ENCODE data around the gene DLG2.

DLG2 gene

DNA sequence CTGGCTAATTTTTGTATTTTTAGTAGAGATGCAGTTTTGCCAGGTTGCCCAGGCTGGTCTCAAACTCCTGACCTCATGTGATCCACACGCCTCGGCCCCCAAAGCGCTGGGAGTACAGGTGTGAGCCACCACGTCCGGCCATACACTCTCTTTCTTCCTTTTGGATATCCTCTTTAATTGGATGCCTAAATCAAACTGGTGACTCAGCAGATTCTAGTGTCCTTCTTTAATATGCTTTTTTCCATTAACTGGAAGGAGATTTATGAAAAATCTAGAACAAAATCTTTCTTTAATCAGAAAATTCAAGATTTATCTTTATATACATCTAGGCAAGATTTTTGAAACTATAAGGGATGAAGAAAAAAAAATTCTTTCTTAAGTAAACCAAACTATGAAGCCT lies 1371.7 kb downstream of the DLG2 start:
- no peak for DNase-seq (ENCODE audit: low read depth)

DNA sequence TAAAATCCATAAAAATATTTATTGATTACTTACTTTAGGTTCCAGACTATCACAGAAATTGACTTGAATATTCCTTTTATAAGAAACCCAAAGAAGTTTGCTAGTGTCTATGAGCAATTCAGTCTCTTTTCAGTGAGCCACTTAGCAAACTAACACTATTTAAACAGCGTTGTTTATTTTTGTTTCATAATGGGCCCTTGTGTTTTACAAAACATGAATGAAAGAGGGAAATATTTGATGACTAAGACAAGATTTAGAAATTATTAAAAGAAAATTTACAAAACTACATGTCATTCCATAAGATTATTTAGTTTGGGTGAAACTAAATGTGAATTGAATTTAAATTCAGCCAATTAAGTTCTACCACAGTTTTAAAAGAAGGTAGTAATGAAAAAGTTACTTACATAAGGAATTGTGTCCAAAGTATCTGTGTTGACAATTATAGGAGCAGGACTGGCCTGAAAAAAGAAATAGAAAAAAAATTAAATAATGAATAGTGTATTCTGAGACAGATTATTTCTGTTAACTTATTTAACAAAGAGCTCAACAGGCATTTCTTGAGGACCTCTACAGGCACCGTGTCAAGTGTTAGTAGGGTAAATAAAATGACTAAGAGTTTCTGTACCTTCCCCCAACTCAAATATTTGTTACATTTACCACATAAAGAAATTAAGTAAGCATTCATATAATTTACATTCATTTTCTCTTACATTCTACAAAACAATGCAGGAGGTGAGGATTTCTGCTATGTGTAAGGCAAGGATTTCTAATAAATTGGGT lies 1376.1 kb downstream of the DLG2 start:
- DNase-seq (ENCODE audit: low read depth): no peak

DNA sequence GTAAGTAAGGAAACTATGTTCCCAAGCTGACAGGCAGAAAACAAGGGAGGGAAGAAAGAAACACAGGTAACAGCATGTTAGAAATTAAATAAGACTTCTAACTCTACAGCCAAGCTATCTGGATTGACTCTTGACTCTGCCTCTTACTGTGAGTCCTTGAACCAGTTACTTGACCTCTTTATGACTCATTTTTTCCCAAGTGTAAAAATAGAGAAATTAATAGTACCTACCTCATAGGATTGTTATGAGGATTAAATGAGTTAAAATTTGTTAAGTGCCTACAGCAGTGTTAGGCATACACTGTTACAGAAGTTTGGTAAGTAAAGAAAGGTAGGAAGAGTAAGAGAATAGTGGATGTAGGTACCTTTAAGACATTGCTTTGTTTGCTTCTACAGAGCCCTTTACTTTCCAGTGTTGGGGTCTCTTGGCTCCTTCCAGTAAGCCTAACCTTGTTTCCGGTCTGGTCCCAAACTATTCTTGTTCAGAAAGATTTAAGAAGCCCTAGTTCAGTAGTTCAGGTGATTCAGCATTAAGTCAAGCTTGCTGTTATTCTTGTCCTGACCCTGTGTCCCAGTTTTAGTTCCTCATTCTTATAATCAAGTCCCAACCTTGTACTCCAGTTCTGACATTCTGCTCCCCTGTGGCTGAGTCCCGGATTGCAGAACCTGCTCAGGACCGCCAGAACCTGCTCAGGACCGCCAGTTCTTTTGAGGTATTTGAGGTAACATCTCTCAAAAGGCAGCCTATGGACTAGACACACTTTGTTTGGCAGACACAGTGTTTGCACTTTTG lies 1377.6 kb downstream of the DLG2 start:
- DNase-seq (ENCODE audit: low read depth): no peak

DNA sequence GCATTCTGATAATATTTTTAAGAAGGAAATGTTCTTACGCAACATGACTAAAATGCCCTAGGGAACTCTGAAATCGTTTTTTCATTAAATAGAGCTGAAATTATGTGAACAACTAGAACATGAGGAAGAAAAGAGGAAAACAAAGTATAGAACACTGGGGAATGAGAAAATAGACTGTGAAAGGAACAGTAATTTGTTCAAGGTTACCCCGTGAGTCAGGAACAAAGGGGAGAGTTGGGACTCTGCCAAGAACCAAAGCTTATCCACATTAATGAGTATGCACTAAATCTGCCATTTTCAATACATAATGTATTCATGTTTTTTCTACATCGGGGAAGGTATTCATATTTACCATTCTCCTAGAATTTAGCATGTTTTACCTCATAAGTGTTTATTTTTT lies 1379.2 kb downstream of the DLG2 start:
- DNase-seq (ENCODE audit: low read depth): peak; percentile 60

DNA sequence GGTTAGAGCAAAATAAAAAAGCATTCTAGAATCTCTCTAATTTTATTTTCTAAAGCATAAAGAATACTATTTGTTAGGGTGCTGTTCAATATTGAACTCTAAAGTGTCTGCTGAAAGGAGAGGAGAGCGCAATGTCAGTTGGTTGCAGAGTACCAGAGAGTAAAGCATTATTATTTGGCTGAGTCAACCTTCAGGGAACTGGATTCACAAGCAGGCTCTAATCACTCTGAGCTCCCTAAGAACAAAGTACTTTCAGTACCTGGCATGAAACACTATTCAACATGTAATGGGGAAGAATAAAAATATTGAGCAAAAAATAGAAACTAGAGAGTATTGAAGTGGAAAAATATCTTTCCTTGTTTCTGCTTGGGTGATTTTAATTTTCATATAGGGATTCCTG lies 1380.0 kb downstream of the DLG2 start:
- no peak for DNase-seq (ENCODE audit: low read depth)

DNA sequence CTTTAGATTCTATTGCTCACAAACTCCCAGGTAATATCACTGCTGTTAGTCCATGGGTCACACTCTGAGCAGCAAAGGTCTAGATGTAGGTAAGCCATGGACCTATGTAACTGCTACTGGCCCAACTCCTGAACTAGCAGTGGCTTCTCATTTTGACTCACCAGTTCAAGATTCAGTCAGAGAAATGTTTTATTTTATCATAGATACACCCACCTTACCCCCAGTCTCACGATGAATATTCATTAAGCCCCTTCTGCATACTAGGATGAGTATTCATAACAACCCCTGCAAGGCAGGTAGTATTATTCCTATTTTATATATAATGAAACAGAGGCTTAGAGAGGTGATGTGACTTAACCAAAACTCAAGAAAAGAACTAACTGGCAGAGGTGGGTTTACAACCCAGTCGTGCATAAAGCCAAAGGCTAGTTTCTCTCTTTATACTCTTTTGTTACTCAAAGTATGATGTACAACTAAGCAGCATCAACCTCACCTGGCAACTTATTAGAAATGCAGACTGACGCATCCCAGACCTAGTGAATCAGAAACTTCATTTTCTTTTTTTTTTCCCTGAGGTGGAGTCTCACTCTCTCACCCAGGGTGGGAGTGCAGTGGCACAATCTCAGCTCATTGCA lies 1383.4 kb downstream of the DLG2 start:
- no peak for DNase-seq (ENCODE audit: low read depth)

DNA sequence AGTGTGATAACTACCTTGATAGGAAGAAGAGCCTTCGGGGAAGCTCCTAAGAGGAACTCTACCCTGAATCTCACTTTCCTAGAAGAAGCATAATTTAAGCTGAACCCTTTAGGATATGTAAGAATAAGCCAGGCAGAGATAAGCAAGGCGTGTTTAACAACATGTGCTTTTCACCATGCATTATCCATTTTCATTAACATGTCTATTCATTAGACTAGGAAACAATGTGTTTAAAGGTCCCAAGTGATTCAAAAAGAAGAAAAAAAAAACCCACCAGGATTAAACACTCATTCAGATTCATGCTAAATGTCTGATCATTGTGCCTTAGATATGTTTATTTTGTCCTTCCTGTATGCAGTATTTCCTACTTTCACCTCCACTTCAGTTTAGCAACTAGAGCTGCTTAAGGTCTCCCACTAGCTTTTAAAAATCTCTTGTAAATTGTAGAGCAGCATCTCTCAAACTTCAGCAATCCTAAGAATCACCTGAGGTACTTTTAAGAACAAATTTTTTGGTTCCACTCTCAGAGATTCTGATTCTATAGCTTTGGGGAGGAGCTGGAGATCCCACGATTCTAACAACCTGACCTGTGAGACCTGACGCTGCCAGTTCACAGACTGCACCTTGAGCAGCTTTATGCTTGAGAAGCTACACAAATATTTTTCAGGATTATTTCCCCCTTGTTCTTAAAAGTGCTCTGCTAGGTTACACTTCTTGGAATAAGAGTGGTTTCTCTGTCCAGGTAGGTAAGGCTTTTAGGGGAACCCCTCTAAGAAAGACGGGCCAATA lies 1385.6 kb downstream of the DLG2 start:
- no peak for DNase-seq (ENCODE audit: low read depth)

DNA sequence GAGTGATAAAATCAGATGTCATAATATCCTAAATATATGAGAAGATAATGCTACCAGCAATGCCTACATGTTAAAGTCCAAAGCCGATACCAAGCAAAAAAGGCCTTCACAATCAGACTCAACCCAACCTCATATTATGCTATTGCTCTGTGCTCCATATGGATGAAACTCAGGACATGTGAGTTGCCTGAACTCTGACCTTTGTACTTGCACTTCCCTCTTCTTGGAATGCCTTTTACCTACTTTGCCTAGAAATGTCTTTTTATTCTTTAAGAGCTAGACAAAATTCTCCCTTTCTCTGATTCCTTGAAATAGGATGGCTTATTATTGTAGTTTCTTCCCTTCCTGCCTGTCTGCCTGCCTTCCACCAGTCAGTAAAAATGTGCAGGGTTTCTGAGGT lies 1386.3 kb downstream of the DLG2 start:
- no peak for DNase-seq (ENCODE audit: low read depth)

DNA sequence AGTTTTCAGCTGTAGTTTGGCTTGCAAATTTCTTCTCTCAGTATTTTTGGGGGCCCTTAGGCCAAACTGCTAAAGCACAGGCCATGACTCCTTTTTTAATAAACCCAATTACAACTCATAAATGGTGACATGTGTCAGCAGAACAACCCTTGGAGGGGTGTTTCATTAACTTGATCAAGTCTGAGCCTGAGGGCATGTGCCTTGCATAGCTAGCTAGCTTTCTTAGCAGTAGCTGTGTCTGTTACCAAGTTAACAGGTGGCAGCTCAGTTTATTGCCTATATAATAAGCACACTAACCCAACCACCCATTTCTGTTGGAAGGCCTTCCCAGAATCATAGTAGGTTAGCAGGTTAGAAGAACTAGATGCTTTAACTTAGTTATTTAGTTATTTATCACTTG lies 1390.7 kb downstream of the DLG2 start:
- no peak for DNase-seq (ENCODE audit: low read depth)

DNA sequence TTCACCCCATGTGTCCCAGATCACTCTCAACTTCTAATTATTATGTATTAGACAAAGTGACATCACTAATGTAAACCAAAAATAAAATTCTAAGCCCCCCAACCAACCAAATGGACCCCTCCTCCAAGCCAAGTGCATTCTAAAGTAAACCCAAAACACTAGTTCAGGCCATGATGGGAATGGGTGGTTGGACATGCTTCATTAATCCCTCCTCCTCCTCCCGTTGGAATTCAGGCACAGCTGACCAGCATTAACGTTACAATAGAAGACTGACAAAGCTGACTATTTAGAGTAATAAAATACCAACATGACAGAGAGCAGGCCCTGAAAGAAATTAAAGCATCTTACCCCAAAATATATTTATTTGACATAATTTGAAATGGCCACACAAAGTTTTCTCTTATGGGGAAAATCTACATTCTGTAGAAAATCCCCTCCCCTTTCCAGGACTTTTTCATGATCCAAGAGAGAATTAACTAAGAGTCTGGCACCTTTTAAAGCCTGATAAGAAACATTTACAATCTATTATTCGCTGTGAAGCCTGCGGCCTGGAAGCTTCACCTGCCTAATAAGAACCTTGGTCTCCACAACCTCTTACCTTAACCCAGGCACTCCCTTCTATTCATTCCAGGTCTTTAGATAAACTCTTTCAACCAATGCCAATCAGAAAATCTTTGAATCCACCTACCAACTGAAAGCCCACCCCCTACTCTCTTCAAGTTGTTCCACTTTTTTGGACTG lies 1392.5 kb downstream of the DLG2 start:
- DNase-seq (ENCODE audit: low read depth): no peak

DNA sequence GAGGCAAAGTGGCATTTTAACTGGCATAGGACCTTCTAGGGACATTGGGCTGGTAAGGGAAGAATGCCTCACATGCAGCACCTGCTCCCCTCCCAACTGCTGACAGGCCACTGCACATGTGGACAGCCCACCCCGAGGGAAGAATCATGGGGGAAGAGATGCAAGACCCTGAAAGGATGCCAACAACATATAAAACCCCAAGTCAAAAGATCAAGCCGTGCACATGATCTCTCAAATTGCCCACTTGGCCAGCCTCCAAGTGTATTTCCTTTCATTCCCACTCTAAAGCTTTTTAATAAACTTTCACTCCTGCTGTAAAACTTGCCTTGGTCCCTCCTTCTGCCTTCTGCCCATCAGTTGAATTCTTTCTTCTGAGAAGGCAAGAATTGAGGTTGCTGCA lies 1393.1 kb downstream of the DLG2 start:
- DNase-seq (ENCODE audit: low read depth): no peak

DNA sequence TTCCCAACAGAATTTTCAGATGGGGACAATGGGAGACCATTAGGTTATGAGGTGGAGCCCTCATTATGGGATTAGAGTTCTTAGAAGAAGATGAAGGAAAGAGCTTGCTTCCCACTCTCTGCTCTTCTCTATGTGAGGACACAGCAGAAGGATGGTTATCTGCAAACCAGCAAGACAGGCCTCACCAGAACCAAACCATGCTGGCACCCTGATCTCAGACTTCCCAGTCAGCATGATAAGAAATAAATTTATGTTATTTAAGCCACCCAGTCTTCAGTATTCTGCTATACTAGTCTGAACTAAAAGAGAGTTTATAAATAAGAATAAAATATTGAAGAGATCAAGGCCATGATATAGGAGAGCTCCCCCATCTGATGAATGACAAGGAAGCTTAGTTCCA lies 1394.6 kb downstream of the DLG2 start:
- no peak for DNase-seq (ENCODE audit: low read depth)

DNA sequence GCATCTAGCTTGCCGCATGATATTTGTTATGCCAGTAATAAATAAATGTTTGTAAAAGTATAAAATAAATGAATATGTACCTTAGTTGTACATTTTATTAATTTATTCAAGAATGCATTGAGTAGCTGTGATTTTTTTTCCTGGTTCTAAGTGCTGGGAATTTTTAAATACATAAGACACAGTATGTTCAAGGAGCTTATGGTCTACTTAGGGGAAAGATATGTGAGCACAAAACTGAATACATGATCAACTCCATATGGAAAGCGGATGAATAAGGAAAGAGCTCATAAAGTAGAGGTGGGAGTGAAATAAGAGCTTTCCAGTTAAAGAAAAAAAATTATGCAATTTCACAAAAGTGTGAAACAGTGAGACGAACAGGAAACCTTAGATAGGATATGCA lies 1396.7 kb downstream of the DLG2 start:
- DNase-seq (ENCODE audit: low read depth): no peak

DNA sequence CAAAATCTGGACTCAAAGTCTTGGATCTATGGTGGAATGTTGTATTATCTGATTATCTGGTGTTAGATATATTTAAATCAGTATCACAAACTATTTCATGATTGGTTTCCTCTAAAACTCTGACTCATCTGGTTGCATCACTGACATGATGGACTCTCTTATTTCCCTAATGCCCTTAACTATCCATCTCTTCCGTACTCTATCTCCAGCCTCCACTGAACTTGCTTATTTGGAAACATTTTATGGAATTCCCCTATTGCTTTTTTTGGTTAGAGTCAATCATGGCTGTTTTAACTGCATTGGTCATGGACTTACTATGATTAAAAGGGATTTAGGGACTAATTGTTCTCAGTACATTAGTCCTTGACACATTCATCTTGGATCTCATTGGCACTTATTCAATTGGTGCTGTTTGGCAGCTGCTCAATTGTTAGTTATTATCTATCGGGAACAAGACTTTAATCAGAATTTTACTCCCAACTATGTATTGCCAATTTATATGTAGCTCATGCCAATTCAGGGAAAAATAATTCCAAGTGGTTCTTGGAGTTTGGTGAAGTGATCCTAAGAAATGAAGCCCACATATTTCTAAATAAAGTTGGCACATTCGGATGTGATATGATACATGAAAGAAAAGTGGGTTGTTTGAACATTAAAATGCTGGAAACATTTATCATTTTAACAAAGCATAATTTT lies 1399.0 kb downstream of the DLG2 start:
- DNase-seq (ENCODE audit: low read depth): peak; percentile 31

DNA sequence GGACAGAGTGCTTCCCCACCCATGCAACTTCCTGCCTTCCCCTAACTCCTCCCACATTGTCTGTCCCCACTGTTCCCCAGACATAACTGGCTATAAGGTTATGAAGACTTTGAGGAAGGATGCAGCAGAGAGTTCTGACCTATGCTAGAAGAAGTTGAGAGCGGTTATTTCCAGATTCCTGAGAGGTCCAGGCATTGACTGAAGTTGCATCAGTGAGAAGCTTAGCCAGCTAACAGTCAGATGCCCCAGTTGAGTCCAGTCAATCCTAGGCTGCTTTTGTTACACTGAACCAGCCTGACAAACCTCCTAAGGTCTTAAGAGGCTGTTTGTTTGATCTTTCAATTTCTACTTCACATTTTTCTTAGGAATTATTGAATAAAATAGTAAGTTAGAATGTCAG lies 1403.1 kb downstream of the DLG2 start:
- no peak for DNase-seq (ENCODE audit: low read depth)

DNA sequence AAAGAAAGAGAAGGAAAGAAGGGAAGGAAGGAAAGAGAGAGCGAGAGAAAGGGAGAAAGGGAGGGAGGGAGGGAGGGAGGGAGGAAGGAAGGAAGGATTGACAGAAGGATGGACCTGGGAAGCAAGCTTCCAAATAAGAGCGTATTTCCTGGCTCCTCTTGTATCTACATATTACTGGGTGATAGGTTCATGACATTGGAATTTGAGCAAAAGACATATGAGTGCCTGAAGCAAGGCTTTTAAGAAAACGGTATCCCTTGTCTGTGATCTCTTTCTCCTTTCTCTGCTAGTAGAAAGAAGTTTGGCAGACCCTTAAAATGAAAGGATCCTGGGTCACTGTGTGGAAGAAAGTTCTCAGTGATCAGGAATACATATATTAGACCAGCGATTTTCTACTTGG lies 1408.8 kb downstream of the DLG2 start:
- no peak for DNase-seq (ENCODE audit: low read depth)

DNA sequence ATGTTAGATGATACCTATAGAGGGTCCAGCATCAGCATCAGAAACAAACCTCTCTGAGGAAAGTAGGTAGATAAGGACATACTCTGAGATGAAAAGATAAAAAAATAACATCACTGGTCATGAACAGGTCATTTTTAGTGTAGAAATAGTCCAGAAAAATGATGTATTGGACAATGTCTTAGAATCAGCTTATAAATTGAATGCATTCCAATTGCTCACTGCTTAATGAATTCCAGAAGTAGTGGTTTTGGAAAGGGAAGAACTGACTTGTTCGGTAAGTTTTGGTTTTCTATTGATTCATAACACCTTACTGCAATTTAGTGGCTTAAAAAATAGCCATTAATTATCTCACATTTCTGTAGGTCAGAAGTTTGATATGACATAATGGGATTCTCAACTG lies 1411.5 kb downstream of the DLG2 start:
- no peak for DNase-seq (ENCODE audit: low read depth)

DNA sequence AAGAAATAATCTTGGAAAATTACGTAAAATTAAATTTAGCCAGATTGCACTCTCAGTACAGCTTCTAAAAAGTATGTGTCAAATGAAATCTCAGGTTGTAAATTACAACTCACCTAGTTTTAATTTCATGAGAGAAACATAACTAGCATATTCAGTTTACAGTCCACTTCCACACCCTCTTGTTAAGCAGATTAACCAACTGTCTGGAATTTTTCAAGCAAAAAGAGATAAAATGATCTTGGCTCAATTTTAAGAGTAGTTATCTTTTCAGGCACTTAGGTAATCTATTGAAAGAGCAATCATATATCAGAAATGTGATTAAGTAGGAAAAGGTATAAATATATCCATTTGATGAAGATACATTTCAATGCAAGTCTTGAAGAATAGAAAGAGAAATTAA lies 1412.6 kb downstream of the DLG2 start:
- no peak for DNase-seq (ENCODE audit: low read depth)

DNA sequence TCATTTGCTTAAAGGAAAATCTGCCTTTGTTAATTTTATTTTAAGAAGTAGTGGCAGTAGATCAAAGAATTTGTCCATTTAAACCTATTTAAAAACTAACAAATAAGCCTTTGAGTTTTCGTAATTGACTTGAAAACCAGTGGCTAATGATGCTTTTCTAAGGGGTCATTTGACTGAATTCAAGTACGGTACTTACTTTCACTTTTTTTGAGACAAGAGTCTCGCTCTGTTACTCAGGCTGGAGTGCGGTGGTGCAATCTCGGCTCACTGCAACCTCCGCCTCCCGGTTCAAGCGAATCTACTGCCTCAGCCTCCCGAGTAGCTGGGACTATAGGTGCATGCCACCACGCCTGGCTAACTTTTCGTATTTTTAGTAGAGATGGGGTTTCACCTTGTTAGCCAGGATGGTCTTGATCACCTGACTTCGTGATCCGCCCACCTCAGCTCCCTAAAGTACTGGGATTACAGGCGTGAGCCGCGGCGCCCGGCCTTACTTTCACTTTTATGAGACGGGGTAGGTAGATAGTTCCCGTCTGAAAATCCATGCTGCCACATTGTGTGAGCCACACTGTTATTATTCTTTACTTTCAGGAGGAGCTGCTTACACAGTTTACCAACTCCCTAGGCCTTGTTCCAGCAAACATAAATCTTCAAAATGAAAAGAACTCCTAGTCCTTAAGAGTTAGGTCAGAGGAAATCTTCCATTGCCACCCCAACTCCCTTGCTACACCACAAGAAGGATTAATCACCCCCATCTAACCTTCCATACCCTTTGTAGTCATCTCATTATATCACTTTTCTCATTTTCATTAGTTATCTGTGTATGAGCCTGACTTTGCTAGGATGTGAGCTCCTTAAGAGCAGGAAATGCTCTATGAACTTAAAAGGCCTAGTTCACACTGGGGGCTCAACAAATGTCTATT lies 1414.4 kb downstream of the DLG2 start:
- peak; percentile 42 for DNase-seq (ENCODE audit: low read depth)

DNA sequence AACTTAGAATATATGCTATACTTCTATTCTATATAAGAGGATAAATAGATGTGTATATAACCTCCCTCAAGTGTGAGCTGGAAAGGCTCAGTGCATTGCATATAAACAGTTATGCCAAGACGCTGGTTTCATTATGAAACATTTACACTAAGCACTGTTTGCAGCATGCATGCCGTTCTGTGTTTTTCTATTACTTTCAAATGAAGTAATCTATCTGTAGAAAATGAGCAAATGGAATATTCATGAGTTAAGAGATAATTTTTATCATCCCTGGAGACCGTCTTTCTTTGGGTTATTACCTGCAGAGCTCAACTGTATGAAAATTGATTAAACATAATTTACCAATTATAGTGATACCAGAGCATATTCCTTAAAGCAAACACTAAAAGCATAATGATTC lies 1415.2 kb downstream of the DLG2 start:
- DNase-seq (ENCODE audit: low read depth): no peak
